Calu3 (cell line): ENCODE measurements around the gene STX18. TPM values are rescaled to one million over a fixed set of nuclear protein-coding genes. Genes with fewer than 3 reads are reported as not detected.

ENCODE experiments used
- BruUV-seq: library from RNA; stranded (reverse); fragments of 400-500 nt; replicated peaks from 2 replicates; lab custom pipeline; 2021; lab: Mats Ljungman, UMichigan
- CTCF ChIA-PET: fragments of 300-600 bp; sonication (Branson Sonifier 250); formaldehyde crosslinking; loops from one replicate; lab custom pipeline; 2022; ENCODE audit warnings: antibody characterized with exemption; lab: Charles Lee
- DNase-seq: peaks from one replicate; pipeline ENCODE4 v3.0.0; 2022
- H3K27ac Mint-ChIP-seq: one replicate; pipeline ENCODE4 v1.8.0; 2022; ENCODE audit warnings: mixed read lengths; ENCODE audit not compliant: unreplicated experiment
- H3K27me3 Mint-ChIP-seq: one replicate; pipeline ENCODE4 v1.8.0; 2022; ENCODE audit warnings: mixed read lengths; ENCODE audit not compliant: unreplicated experiment
- H3K36me3 Mint-ChIP-seq: one replicate; pipeline ENCODE4 v1.8.0; 2022; ENCODE audit warnings: mild to moderate bottlenecking, moderate library complexity, mixed read lengths; ENCODE audit not compliant: insufficient read depth, unreplicated experiment
- H3K4me1 Mint-ChIP-seq: one replicate; pipeline ENCODE4 v1.8.0; 2022; ENCODE audit warnings: mild to moderate bottlenecking, low read depth, mixed read lengths; ENCODE audit not compliant: unreplicated experiment
- H3K4me3 Mint-ChIP-seq: one replicate; pipeline ENCODE4 v1.8.0; 2022; ENCODE audit warnings: mild to moderate bottlenecking, low read depth, moderate library complexity, mixed read lengths; ENCODE audit not compliant: unreplicated experiment
- H3K9me3 Mint-ChIP-seq: one replicate; pipeline ENCODE4 v1.8.0; 2022; ENCODE audit warnings: low read depth, mixed read lengths; ENCODE audit not compliant: unreplicated experiment
- intact Hi-C: fragments of 100-400 bp; cut with micrococcal nuclease; formaldehyde crosslinking; loops from one replicate; pipeline ENCODE4 v1.10.0; 2022; ENCODE audit not compliant: unreplicated experiment
- total RNA-seq: library from RNA; stranded (reverse); gene quantifications from 2 replicates; pipeline ENCODE4 v1.2.3, GENCODE V29; 2022
- TF ChIP-seq, protein P1 (sequence below): fragments of 200-600 bp; IDR thresholded peaks from one replicate; pipeline ENCODE4 v1.8.0; 2022; ENCODE audit warnings: antibody characterized with exemption; ENCODE audit not compliant: unreplicated experiment

Gene STX18
- total RNA-seq, 1 experiment from 2014 or later, result 27.3 TPM

DNA sequence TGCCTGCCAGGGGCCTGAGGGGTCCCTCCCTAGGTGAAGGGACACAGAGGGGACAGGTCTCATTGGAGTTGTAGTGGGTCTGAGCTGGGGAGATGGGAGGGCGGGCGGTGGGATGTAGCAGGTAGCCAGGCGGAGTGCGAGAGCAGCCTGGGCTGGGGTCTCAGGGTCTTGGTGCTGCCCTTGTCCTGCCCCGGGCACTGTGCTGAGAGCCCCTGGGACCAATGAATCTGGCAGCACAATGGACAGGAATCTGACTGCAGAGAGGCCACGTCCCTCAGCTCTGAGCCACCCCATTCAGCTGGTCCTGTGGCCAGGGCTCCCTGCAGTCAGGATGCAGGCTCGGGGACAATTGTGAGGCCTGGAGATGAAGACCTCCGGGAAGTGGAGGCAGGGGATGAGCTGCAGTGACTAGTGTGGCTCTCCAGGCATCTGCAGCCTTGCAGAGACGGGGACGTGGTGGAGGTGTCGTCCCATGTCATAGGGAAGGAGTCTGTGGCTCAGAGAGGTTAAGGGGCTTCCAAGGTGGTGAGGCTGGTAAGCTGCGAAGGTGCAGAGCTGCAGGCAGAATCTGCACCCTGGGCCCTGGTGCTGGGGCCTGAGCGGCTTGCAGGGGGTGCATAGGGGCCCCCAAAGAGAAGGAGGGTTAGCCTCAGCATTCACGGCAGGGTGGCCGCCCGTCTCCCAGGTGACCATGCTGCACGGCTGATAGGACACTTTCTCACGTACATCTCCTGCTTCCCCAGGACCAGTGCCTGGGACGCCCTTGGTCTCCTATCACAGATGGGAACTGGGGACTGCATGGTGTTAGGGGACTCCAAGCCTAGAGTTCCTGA lies 134.3 kb downstream of the STX18 start:
- TF ChIP-seq, protein P1, sequence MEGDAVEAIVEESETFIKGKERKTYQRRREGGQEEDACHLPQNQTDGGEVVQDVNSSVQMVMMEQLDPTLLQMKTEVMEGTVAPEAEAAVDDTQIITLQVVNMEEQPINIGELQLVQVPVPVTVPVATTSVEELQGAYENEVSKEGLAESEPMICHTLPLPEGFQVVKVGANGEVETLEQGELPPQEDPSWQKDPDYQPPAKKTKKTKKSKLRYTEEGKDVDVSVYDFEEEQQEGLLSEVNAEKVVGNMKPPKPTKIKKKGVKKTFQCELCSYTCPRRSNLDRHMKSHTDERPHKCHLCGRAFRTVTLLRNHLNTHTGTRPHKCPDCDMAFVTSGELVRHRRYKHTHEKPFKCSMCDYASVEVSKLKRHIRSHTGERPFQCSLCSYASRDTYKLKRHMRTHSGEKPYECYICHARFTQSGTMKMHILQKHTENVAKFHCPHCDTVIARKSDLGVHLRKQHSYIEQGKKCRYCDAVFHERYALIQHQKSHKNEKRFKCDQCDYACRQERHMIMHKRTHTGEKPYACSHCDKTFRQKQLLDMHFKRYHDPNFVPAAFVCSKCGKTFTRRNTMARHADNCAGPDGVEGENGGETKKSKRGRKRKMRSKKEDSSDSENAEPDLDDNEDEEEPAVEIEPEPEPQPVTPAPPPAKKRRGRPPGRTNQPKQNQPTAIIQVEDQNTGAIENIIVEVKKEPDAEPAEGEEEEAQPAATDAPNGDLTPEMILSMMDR, result no peak
- Mint-ChIP-seq H3K36me3 (peaks cover 3% of the 10 kb centered on the region), H3K9me3 (no peaks in the 10 kb centered on the region), H3K4me1 (no peaks in the 10 kb centered on the region), H3K27ac (no peak overlapping the region), H3K27me3 (peaks cover 42% of the 10 kb centered on the region), H3K4me3 (no peak overlapping the region)
- no peak for DNase-seq
- BruUV-seq, result no TSS peak
- CTCF ChIA-PET, result no interaction called here
- intact Hi-C loops, result no loop called here

DNA sequence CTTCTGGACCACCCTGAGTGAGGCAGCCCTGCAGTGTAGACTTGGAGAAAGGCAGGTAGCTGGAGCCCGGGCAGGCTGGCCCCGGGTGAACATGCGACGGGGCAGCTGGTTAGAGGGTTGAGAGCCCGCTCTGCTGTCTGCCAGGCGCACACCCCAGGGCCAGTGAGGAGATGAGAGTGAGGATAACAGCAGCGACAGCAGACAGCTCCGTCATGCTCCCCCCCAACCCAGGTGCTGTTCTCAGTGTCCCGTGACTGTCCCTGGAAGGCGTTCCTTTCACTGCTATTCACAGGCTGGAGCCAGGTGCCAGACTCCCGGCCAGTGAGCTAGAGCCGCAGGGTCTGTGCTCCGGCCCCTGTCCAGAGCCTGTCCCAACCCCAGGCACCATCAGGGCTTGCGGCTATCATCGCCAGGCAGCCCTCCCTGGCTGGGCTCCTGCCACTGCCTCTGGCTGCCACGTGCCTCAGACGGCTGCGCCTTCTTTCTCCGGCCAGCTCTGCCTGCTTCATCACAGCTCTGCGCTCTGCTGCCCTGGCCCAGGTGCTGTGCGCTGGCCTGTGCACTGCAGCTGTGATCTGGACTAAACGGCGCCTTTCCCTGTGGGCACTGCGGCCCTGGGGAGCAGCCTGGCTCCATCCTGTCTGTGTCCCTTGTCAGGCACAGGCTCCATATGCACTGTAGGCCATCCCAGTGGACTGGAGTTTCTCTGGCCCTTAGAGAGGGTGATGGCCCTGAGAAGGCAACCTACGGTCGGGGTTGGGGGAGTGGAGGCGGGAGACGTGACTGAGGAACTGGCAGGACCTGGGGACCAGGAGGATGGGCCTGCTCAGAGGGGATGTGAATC lies 135.2 kb downstream of the STX18 start:
- Mint-ChIP-seq H3K9me3 (no peaks in the 10 kb centered on the region), H3K4me1 (no peaks in the 10 kb centered on the region), H3K4me3 (no peak overlapping the region), H3K36me3 (peaks cover 3% of the 10 kb centered on the region), H3K27ac (no peak overlapping the region), H3K27me3 (peaks cover 42% of the 10 kb centered on the region)
- no TSS peak for BruUV-seq
- CTCF ChIA-PET, result no interaction called here
- DNase-seq, result no peak
- intact Hi-C loops, result no loop called here
- TF ChIP-seq, protein P1, result no peak

DNA sequence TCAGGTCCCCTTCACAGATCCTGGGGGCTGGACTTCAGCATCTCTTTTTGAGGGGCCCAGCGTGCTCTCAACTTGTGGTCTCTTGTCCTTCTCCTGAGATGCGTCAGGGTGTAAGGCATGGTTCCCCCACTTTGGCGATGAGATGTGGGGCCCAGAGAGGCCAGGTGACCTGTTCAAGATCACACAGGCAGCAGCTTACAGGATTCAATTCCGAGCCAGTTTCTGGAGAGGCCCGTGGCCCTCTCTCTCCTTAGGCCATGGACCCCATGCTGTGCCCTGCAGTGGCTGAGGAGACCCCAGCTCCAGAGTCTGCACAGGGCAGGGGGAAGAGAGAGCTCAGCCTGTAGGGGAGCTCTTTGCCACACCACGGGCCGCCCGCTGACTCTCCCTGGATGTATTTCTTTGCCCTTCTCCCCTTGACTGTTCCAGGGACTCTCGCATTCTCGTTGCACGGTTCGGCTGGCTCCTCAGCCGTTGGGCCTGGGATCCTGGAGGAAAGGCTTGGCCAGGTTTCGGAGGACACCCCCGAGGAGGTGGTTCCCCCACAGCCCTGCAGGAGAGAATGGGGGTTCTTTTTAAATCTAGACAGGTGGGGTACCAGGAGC lies 136.4 kb downstream of the STX18 start:
- H3K36me3 Mint-ChIP-seq, result peaks cover 3% of the 10 kb centered on the region
- intact Hi-C loops, result no loop called here
- H3K9me3 Mint-ChIP-seq, result no peaks in the 10 kb centered on the region
- no peak for DNase-seq
- peaks cover 42% of the 10 kb centered on the region for H3K27me3 Mint-ChIP-seq
- CTCF ChIA-PET, result no interaction called here
- no peak overlapping the region for H3K27ac Mint-ChIP-seq
- no peak overlapping the region for H3K4me3 Mint-ChIP-seq
- no TSS peak for BruUV-seq
- H3K4me1 Mint-ChIP-seq, result no peaks in the 10 kb centered on the region
- TF ChIP-seq, protein P1, result no peak

DNA sequence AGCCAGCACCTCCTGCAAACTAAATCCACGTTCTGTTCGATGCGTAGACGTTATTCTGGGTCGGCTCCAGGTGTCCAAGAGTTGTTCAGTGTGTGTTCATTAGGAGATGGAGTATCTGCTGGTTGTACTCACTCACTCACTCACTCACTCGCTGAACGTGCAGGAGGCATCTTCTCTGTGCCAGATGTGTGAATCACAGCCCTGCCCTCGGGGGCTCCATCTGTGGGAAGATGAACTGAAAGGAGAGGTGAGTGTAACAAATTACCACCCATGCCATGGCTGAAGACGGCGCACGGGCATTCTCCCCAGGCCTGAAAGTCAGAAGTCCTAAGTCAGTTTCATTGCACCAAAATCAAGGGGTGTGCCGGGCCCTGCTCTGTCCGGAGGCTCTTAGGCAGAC lies 138.9 kb downstream of the STX18 start:
- Mint-ChIP-seq H3K4me1 (no peaks in the 10 kb centered on the region), H3K27me3 (peaks cover 33% of the 10 kb centered on the region), H3K9me3 (no peaks in the 10 kb centered on the region), H3K4me3 (no peak overlapping the region), H3K36me3 (peaks cover 3% of the 10 kb centered on the region), H3K27ac (no peak overlapping the region)
- no TSS peak for BruUV-seq
- CTCF ChIA-PET, result no interaction called here
- TF ChIP-seq, protein P1, result no peak
- no peak for DNase-seq
- intact Hi-C loops, result no loop called here
